HCT116 (cell line): ENCODE results near the gene RASSF5. TPM values are rescaled to one million over a fixed set of nuclear protein-coding genes. Genes with fewer than 3 reads are reported as not detected.

Experiments used
- ATAC-seq: fragments of 200-7000 bp; cut with Tn5 transposase; 2 replicates; pipeline ENCODE4 v1.9.1; 2020; ENCODE audit warnings: mild to moderate bottlenecking, moderate library complexity
- BruUV-seq: library from RNA; stranded (reverse); fragments of 400-500 nt; replicated peaks from 2 replicates; lab custom pipeline; 2021; lab: Mats Ljungman, UMichigan
- CTCF ChIA-PET: fragments of 300-600 bp; sonication (Branson Sonifier 250); formaldehyde crosslinking; loops from one replicate; lab custom pipeline; 2021; ENCODE audit warnings: antibody characterized with exemption; lab: Charles Lee
- POLR2A ChIA-PET: fragments of 300-600, 350-600 bp; sonication (Branson Sonifier 250); formaldehyde crosslinking; loops from one replicate; lab custom pipeline; 2021; ENCODE audit warnings: antibody characterized with exemption; lab: Charles Lee
- RAD21 ChIA-PET, 2 experiments: fragments of 300-600 bp; sonication (Branson Sonifier 250); formaldehyde crosslinking; loops; one replicate each; lab custom pipeline; 2023; ENCODE audit warnings: low total read pairs in 2 of 2; ENCODE audit not compliant: uncharacterized antibody in 2 of 2, unreplicated experiment in 2 of 2, low non-redundant PET in 1 of 2; lab: Charles Lee
- DNase-seq: peaks from one replicate; pipeline ENCODE4 v3.0.0-alpha.2; 2010; ENCODE audit warnings: low read depth, low spot score
- H2AFZ ChIP-seq: fragments of 200-600 bp; shearing (Covaris generic), sonication (generic); 2 replicates; pipeline ENCODE4 v1.6.1; 2017; ENCODE audit warnings: low read depth, mixed run types, mixed read lengths, antibody characterized with exemption, low read length; ENCODE audit not compliant: poor library complexity, severe bottlenecking
- H3K27ac ChIP-seq: 2 replicates; pipeline ENCODE4 v1.5.1; 2012; ENCODE audit warnings: low read depth, low read length
- H3K27me3 ChIP-seq: fragments of 200-600 bp; sonication (generic); 2 replicates; pipeline ENCODE4 v1.6.1; 2016; ENCODE audit warnings: mixed run types, low read length, mixed read lengths; ENCODE audit not compliant: insufficient read depth
- H3K36me3 ChIP-seq, 2 experiments: fragments of 200-500 bp in 1 of 2; fragments of 200-600 bp in 1 of 2; sonication (Bioruptor generic) in 1 of 2; sonication (generic) in 1 of 2; 2 replicates each; pipeline versions ENCODE4 v1.5.1 to v1.6.1; 2014 to 2016; ENCODE audit warnings: low read length in 2 of 2, inconsistent platforms in 1 of 2, mixed read lengths in 1 of 2, mixed run types in 1 of 2; ENCODE audit not compliant: insufficient read depth in 2 of 2, control insufficient read depth in 1 of 2
- H3K4me1 ChIP-seq, 2 experiments: fragments of 200-600 bp in 1 of 2; sonication (generic) in 1 of 2; 2 replicates each; pipeline versions ENCODE4 v1.5.1 to v1.6.1; 2012 to 2017; ENCODE audit warnings: low read length in 2 of 2, inconsistent platforms in 1 of 2, mild to moderate bottlenecking in 1 of 2, mixed read lengths in 1 of 2, mixed run types in 1 of 2, moderate library complexity in 1 of 2; ENCODE audit not compliant: insufficient read depth in 2 of 2, control insufficient read depth in 1 of 2
- H3K4me2 ChIP-seq: fragments of 200-600 bp; sonication (generic); 2 replicates; pipeline ENCODE4 v1.6.1; 2017; ENCODE audit warnings: mixed run types, low read length, mixed read lengths
- H3K4me3 ChIP-seq, 2 experiments: fragments of 200-600 bp in 1 of 2; sonication (generic) in 1 of 2; replicated peaks in 1 of 2; 2 replicates each; pipeline ENCODE4 v1.5.1; 2011 to 2016; ENCODE audit warnings: low read length in 2 of 2, control low read depth in 1 of 2, low read depth in 1 of 2, mild to moderate bottlenecking in 1 of 2, mixed read lengths in 1 of 2, mixed run types in 1 of 2
- H3K79me2 ChIP-seq: fragments of 200-600 bp; sonication (generic); 2 replicates; pipeline ENCODE4 v1.6.1; 2017; ENCODE audit warnings: mild to moderate bottlenecking, mixed run types, low read length, moderate library complexity, mixed read lengths; ENCODE audit not compliant: insufficient read depth
- H3K9ac ChIP-seq: fragments of 200-600 bp; sonication (generic); 2 replicates; pipeline ENCODE4 v1.6.1; 2016; ENCODE audit warnings: low read length, mixed read lengths
- H3K9me2 ChIP-seq: fragments of 200-600 bp; sonication (generic), shearing (Covaris generic); 2 replicates; pipeline ENCODE4 v1.6.1; 2017; ENCODE audit warnings: mixed run types, mild to moderate bottlenecking, moderate library complexity; ENCODE audit not compliant: insufficient read depth
- H3K9me3 ChIP-seq, 2 experiments: fragments of 200-500 bp in 1 of 2; fragments of 200-600 bp in 1 of 2; sonication (Bioruptor generic) in 1 of 2; sonication (generic) in 1 of 2; 2 replicates each; pipeline ENCODE4 v1.6.1; 2014 to 2017; ENCODE audit warnings: low read length in 2 of 2, mixed read lengths in 2 of 2, inconsistent platforms in 1 of 2, low read depth in 1 of 2, mild to moderate bottlenecking in 1 of 2, mixed run types in 1 of 2, moderate library complexity in 1 of 2; ENCODE audit not compliant: control insufficient read depth in 1 of 2, insufficient read depth in 1 of 2
- H4K20me1 ChIP-seq: fragments of 200-600 bp; sonication (generic), shearing (Covaris generic); 2 replicates; pipeline ENCODE4 v1.6.1; 2017; ENCODE audit warnings: mixed run types, mild to moderate bottlenecking, moderate library complexity; ENCODE audit not compliant: insufficient read depth
- ATF3 ChIP-seq: IDR thresholded peaks from 2 replicates; pipeline ENCODE4 v1.6.1; 2012
- CEBPB ChIP-seq: IDR thresholded peaks from 2 replicates; pipeline ENCODE4 v1.6.1; 2012; ENCODE audit warnings: low read depth
- CTCF ChIP-seq, 3 experiments: fragments of 200-600 bp in 1 of 3; sonication (generic) in 1 of 3; IDR thresholded peaks in 2 of 3; conservative IDR thresholded peaks in 1 of 3; 2 replicates each; pipeline ENCODE4 v1.5.1; 2012 to 2017; ENCODE audit warnings: low read depth in 2 of 3, low read length in 2 of 3, antibody characterized with exemption in 1 of 3, borderline replicate concordance in 1 of 3, control low read depth in 1 of 3, mild to moderate bottlenecking in 1 of 3, mixed read lengths in 1 of 3, mixed run types in 1 of 3, moderate library complexity in 1 of 3; ENCODE audit not compliant: insufficient read depth in 1 of 3
- ELF1 ChIP-seq: IDR thresholded peaks from 2 replicates; pipeline ENCODE4 v1.6.1; 2012; ENCODE audit warnings: low read depth, borderline replicate concordance
- EZH2 ChIP-seq: fragments of 200-600 bp; sonication (generic); IDR thresholded peaks from 2 replicates; pipeline ENCODE4 v1.6.1; 2017; ENCODE audit warnings: antibody characterized with exemption, mixed run types
- FOSL1 ChIP-seq: IDR thresholded peaks from 2 replicates; pipeline ENCODE4 v1.6.1; 2012; ENCODE audit warnings: low read depth
- JUND ChIP-seq: IDR thresholded peaks from 2 replicates; pipeline ENCODE4 v1.6.1; 2012
- POLR2A ChIP-seq: IDR thresholded peaks from 2 replicates; pipeline ENCODE4 v1.7.0; 2011; ENCODE audit warnings: borderline replicate concordance; ENCODE audit not compliant: insufficient read depth, insufficient read length; ENCODE audit errors: extremely low read depth
- POLR2AphosphoS5 ChIP-seq: IDR thresholded peaks from 2 replicates; pipeline ENCODE4 v1.6.1; 2011; ENCODE audit warnings: mild to moderate bottlenecking, low read depth, low read length, moderate library complexity
- RAD21 ChIP-seq: IDR thresholded peaks from 2 replicates; pipeline ENCODE4 v1.6.1; 2012; ENCODE audit warnings: low read depth, mild to moderate bottlenecking
- SIN3A ChIP-seq: IDR thresholded peaks from 2 replicates; pipeline ENCODE4 v1.6.1; 2012; ENCODE audit warnings: low read depth
- SP1 ChIP-seq: IDR thresholded peaks from 2 replicates; pipeline ENCODE4 v1.6.1; 2012; ENCODE audit warnings: low read depth
- TCF7L2 ChIP-seq: IDR thresholded peaks from 2 replicates; pipeline ENCODE4 v1.7.0; 2011; ENCODE audit warnings: borderline replicate concordance, inconsistent platforms; ENCODE audit not compliant: insufficient read depth, insufficient read length; ENCODE audit errors: extremely low read depth
- intact Hi-C: fragments of 100-400 bp; cut with micrococcal nuclease; formaldehyde crosslinking; loops from 2 replicates; pipeline ENCODE4 v1.10.0; 2022
- total RNA-seq: library from RNA; stranded (reverse); gene quantifications from one replicate; pipeline ENCODE4 v1.2.1, GENCODE V29; 2021; ENCODE audit not compliant: unreplicated experiment

The RASSF5 gene
- total RNA-seq, 1 experiment from 2014 or later: 5.4 TPM

- TF ChIP-seq SP1: peak; percentile 83
- no peak for TF ChIP-seq POLR2A
- TF ChIP-seq RAD21: no peak
- TF ChIP-seq CEBPB: no peak
- TF ChIP-seq JUND: peak; percentile 63
Measured at GRCh38 chr1:206513312-206514111, 6.2 kb downstream of the RASSF5 start (continued).

GRCh38 chr1:206514813-206515387 is 7.6 kb downstream of the RASSF5 start:
- DNase-seq: no peak
- H3K27ac ChIP-seq: no peak overlapping the region
- H4K20me1 ChIP-seq: no peaks in the 10 kb centered on the region
- intact Hi-C loops: loop anchor here (1.0 kb wide), 1 partner anchor 16 kb away; no protein-coding TSS in a partner anchor
- no peak overlapping the region for H3K4me3 ChIP-seq
- H3K27me3 ChIP-seq: no peaks in the 10 kb centered on the region
- H3K9me2 ChIP-seq: no peaks in the 10 kb centered on the region
- no TSS peak for BruUV-seq
- ATAC-seq: no peak
- H3K9me3 ChIP-seq: no peaks in the 10 kb centered on the region
- no peak overlapping the region for H3K4me2 ChIP-seq
- RAD21 ChIA-PET: no interaction called here
- CTCF ChIA-PET: interaction anchor here (1.6 kb wide), 1 partner anchor 31 kb away, joined by 3 read pairs; no protein-coding TSS in a partner anchor
- peaks cover 24 to 62% of the 10 kb centered on the region in 2 experiments for H3K4me1 ChIP-seq
- no peak overlapping the region for H2AFZ ChIP-seq
- no peaks in the 10 kb centered on the region for H3K79me2 ChIP-seq
- TF ChIP-seq TCF7L2 (no peak), POLR2AphosphoS5 (no peak)
- POLR2A ChIA-PET: no interaction called here
- no peaks in the 10 kb centered on the region for H3K36me3 ChIP-seq
- H3K9ac ChIP-seq: no peak overlapping the region

GRCh38 chr1:206516728-206516990 is 9.3 kb downstream of the RASSF5 start:
- TF ChIP-seq EZH2 (no peak), FOSL1 (no peak), SIN3A (no peak), CTCF (IDR thresholded peaks at IDR 0.05 in 2 of 3, conservative IDR thresholded peaks at IDR 0.05 in 1 of 3; ENCODE audit: borderline replicate concordance in 1 of 3, insufficient read depth in 1 of 3, low read depth in 2 of 3, low read length in 2 of 3) (no peak), SP1 (no peak), ATF3 (no peak), ELF1 (no peak)
- ChIA-PET RAD21 (no interaction called here), POLR2A (no interaction called here), CTCF (no interaction called here)
- H3K27ac ChIP-seq: no peak overlapping the region
- ATAC-seq (no peak), DNase-seq (no peak)
- no peaks in the 10 kb centered on the region for H3K9me2 ChIP-seq
- no TSS peak for BruUV-seq
- no peak overlapping the region for H3K9ac ChIP-seq
- no peaks in the 10 kb centered on the region for H3K79me2 ChIP-seq
- H3K36me3 ChIP-seq: no peaks in the 10 kb centered on the region
- intact Hi-C loops: no loop called here
- H3K4me1 ChIP-seq: peaks cover 27 to 51% of the 10 kb centered on the region in 2 experiments
- no peak overlapping the region for H3K4me2 ChIP-seq
- H3K4me3 ChIP-seq: no peak overlapping the region
- no peaks in the 10 kb centered on the region for H3K9me3 ChIP-seq
- H3K27me3 ChIP-seq: no peaks in the 10 kb centered on the region
- H2AFZ ChIP-seq: no peak overlapping the region
- H4K20me1 ChIP-seq: no peaks in the 10 kb centered on the region
